HUES64 (cell line): Measurements from ENCODE around the gene TNP1. TPM values are rescaled to one million over a fixed set of nuclear protein-coding genes. Genes with fewer than 3 reads are reported as not detected.

Experiments used
- H3K27ac ChIP-seq: 2 replicates; pipeline ENCODE4 v1.7.0; 2013; ENCODE audit warnings: low read depth, low read length, inconsistent platforms
- H3K27me3 ChIP-seq: 2 replicates; pipeline ENCODE4 v1.6.1; 2013; ENCODE audit warnings: mild to moderate bottlenecking, low read length; ENCODE audit not compliant: insufficient read depth
- H3K36me3 ChIP-seq: 2 replicates; pipeline ENCODE4 v1.6.1; 2013; ENCODE audit warnings: mild to moderate bottlenecking, low read length; ENCODE audit not compliant: insufficient read depth
- H3K4me1 ChIP-seq: 2 replicates; pipeline ENCODE4 v1.6.1; 2013; ENCODE audit warnings: mild to moderate bottlenecking, low read length, moderate library complexity; ENCODE audit not compliant: insufficient read depth
- H3K4me3 ChIP-seq: 2 replicates; pipeline ENCODE4 v1.5.1; 2013; ENCODE audit warnings: mild to moderate bottlenecking, low read length, moderate library complexity
- H3K9ac ChIP-seq: 2 replicates; pipeline ENCODE4 v1.6.1; 2013; ENCODE audit warnings: mild to moderate bottlenecking, low read depth, low read length
- H3K9me3 ChIP-seq: 2 replicates; pipeline ENCODE4 v1.6.1; 2013; ENCODE audit warnings: low read depth, low read length; ENCODE audit not compliant: insufficient read depth
- WGBS: fragments of 150-250, 120-280 bp; methylation state at CpG from one replicate; pipeline ENCODE4 v1.1.7; 2013; ENCODE audit warnings: missing lambda C conversion rate; 5-methylcytosine and 5-hydroxymethylcytosine counted together
- polyA plus RNA-seq, 2 experiments: library from polyadenylated mRNA; stranded (reverse); fragments of 50-300 nt; gene quantifications; one replicate each; pipeline ENCODE4 v1.2.3, GENCODE V29; 2013

The TNP1 gene, protein sequence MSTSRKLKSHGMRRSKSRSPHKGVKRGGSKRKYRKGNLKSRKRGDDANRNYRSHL
- not detected for polyA plus RNA-seq (2013, experiment 1 of 2)
- polyA plus RNA-seq (2013, experiment 2 of 2): not detected

DNA sequence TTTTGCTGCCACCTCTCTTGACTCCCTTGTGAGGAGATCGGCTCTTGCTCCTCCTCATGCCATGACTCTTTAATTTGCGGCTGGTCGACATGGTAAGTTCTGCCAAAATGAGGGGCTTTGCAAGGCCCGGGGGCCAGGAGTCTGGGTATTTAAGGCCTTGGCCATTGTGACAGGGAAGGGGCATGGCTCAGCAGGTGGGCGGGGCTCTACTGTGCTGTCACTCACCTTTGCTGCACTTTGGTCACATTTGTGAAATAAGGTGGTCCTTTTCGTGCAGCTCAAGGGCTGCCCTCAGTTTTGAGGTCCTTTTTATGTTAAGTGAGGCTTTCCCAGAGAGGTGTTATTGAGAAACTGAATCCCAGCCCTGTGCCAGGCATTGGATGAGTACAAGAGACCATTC lies at the start of gene TNP1:
TSS of gene TNP1 (minus strand) at position 121 of the 400 bp plus-strand sequence. CDS start at position 91, 30 bp downstream.
- no peak within 1 kb of the TSS for H3K4me3 ChIP-seq
- no peak within 1 kb of the TSS for H3K9ac ChIP-seq
- WGBS: 91% methylated on average over 6 of the region's 6 CpGs
- no peaks in the 10 kb centered on the region for H3K9me3 ChIP-seq
- peaks cover 12% of the 10 kb centered on the region for H3K4me1 ChIP-seq
- H3K27ac ChIP-seq: no peak within 1 kb of the TSS
- H3K27me3 ChIP-seq: no peaks in the 10 kb centered on the region
- no peaks in the 10 kb centered on the region for H3K36me3 ChIP-seq

DNA sequence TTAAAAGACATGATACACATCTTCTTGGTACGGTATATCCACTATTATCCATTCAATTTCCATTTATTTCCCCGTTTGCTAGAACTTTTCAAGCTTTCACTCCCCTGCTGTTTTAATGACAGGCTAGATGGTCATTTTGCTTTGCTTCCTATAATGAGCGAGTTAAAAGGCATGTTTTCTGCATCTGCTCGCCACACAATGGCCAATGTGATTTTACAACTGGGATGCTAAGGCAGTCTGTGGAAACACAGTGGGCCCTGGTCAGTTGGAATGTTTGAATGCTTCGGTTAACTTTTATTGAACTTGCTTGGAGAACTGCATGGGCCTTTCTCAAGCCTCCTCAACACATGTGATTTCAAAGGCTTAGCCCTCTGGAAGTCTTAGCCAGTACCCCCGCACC lies 48.4 kb upstream of the TNP1 start:
- WGBS: 81% methylated on average over 6 of the region's 6 CpGs
- no peak overlapping the region for H3K4me3 ChIP-seq
- H3K36me3 ChIP-seq: no peaks in the 10 kb centered on the region
- H3K4me1 ChIP-seq: no peaks in the 10 kb centered on the region
- H3K27me3 ChIP-seq: no peaks in the 10 kb centered on the region
- H3K27ac ChIP-seq: no peak overlapping the region
- H3K9ac ChIP-seq: no peak overlapping the region
- H3K9me3 ChIP-seq: peaks cover 7% of the 10 kb centered on the region

DNA sequence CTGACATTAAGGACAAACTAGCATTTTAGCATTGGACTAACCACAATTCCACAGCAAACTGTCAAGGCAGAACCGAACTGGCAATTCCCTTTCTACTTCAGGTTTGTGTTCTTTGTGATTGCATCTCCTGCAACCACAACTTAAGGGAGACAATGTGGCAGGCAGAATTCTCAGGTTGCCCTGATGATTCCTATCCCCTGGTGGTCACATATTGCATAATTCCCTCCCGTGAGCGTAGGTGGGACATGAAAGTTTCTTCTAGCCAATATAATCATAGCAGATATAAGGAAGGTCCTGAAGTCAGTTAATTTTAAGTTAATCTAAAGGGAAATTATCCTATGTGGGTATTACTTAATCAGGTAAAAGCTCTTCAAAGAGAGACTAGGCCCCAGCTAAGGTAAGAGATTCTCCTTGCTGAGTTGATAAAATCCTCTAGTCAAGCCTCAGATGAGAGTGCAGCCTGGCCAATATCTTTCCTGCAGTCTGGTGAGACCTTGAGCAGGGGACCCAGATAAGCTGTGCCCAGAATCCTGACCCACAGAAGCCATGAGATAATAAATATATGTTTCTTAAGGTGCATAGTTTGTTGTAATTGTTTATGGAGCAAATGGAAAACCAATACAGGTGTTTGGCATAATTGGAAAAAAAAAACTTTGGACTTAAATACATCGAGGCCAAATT lies 45.9 kb upstream of the TNP1 start:
- H3K9ac ChIP-seq: no peak overlapping the region
- H3K9me3 ChIP-seq: peaks cover 16% of the 10 kb centered on the region
- no peak overlapping the region for H3K4me3 ChIP-seq
- no peak overlapping the region for H3K27ac ChIP-seq
- H3K4me1 ChIP-seq: no peaks in the 10 kb centered on the region
- H3K36me3 ChIP-seq: no peaks in the 10 kb centered on the region
- H3K27me3 ChIP-seq: no peaks in the 10 kb centered on the region
- 87% methylated on average over 4 of the region's 4 CpGs for WGBS

DNA sequence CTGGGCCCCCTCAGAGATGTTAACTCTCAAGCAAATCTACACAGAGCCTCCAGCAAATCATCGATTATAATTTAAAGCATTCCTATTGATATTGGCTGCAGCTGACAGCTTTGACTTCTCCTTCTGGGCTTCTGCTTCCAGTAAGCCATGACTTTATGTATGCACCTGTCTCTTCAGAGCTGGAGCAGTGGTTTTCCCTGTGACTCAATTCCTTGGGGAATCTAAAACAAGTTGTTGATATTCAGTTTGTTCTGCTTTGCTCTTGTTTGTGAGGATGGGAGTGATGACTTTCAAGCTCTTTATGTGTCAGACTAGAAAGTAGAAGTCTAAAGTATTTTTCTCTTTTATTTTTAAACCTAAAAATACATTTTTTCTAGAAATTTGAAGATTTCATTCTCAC lies 45.1 kb upstream of the TNP1 start:
- H3K4me3 ChIP-seq: no peak overlapping the region
- no peaks in the 10 kb centered on the region for H3K36me3 ChIP-seq
- H3K27ac ChIP-seq: no peak overlapping the region
- H3K4me1 ChIP-seq: no peaks in the 10 kb centered on the region
- WGBS: 98% methylated on average over 1 of the region's 1 CpG
- peaks cover 16% of the 10 kb centered on the region for H3K9me3 ChIP-seq
- H3K27me3 ChIP-seq: no peaks in the 10 kb centered on the region
- no peak overlapping the region for H3K9ac ChIP-seq

DNA sequence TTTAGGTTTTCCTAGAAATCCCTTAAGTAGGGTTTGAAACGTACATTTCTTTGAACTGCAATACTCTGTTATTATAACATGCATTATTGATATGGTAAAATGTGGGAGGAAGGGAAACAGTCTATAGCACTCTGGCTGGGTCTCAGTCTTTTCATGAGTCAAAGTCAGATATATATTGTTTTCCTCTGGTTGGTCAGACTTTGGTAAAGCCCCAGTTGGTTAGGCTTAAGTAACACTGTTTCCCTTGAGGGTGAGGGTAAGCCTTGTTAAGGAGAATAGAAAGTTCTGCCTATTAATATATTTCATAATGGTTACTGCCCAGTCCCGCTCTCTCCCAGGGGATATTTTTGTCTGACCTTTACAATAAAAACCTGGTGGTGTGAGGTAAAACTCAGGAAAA lies 44.7 kb upstream of the TNP1 start:
- WGBS: 88% methylated on average over 1 of the region's 2 CpGs
- no peaks in the 10 kb centered on the region for H3K36me3 ChIP-seq
- H3K27me3 ChIP-seq: no peaks in the 10 kb centered on the region
- H3K27ac ChIP-seq: no peak overlapping the region
- H3K4me1 ChIP-seq: no peaks in the 10 kb centered on the region
- no peak overlapping the region for H3K4me3 ChIP-seq
- no peak overlapping the region for H3K9ac ChIP-seq
- peaks cover 16% of the 10 kb centered on the region for H3K9me3 ChIP-seq

DNA sequence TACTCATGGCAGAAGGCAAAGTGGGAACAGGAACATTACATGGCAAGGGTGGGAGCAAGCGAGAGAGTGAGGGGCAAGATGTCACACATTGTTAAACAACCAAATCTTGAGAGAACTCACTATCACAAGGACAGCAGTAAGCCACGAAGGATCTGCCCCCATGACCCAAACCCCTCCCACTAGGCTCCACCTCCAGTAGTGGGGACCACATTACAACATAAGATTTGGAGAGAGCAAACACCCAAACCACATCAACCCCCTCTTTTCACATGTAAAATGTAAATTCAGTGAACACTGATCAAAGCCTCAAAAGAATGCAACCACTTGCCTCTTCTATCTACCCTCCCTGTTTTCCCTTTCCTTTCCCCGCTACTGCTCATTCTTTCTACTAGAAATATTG lies 43.6 kb upstream of the TNP1 start:
- 0 out of 2 replicates have a peak, but pooled peaks cover 2% of the 10 kb centered on the region for H3K4me1 ChIP-seq
- 81% methylated on average over 3 of the region's 3 CpGs for WGBS
- no peak overlapping the region for H3K9ac ChIP-seq
- H3K9me3 ChIP-seq: peaks cover 16% of the 10 kb centered on the region
- H3K36me3 ChIP-seq: no peaks in the 10 kb centered on the region
- no peak overlapping the region for H3K27ac ChIP-seq
- H3K27me3 ChIP-seq: no peaks in the 10 kb centered on the region
- no peak overlapping the region for H3K4me3 ChIP-seq

DNA sequence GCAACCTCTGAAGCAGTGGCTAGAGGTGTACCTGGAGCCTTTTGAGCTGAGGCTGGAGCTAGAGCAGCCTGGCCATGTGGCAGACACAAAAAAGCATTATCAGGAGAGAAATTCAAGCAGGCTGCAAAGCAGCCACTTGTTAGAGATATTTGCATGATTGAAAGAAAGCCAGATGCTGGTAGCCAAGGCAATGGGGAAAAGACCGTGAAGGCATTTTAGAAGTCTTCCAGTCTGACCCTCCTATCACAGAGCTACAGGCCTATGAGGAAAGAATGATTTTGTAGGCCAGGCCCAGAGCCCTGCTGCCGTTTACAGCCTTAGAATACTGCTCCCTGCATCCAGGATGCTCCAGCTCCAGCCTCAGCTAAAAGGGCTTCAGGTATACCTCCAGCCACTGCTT lies 41.4 kb upstream of the TNP1 start:
- no peak overlapping the region for H3K9ac ChIP-seq
- H3K4me1 ChIP-seq: 0 out of 2 replicates have a peak, but pooled peaks cover 4% of the 10 kb centered on the region
- H3K27me3 ChIP-seq: no peaks in the 10 kb centered on the region
- H3K9me3 ChIP-seq: peaks cover 16% of the 10 kb centered on the region
- WGBS: 95% methylated on average over 2 of the region's 2 CpGs
- H3K27ac ChIP-seq: no peak overlapping the region
- no peaks in the 10 kb centered on the region for H3K36me3 ChIP-seq
- H3K4me3 ChIP-seq: no peak overlapping the region

DNA sequence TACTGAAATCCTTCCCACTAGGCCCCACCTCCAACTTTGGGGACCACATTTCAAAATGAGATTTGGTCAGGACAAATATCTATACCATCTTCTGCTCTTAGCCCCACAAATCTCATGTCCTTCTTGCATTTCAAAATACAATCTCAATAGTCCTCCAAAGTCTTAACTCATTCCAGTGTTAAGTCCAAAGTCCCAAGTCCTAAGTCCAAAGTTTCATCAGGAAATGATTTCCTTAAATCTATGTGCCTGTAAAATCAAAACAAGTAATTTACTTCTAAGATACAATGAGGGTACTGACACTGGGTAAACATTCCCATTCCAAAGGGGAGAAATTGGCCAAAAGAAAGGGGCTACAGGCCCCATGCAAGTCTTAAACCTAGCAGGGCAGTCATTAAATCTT lies 40.5 kb upstream of the TNP1 start:
- Histone ChIP-seq H3K9me3 (peaks cover 16% of the 10 kb centered on the region), H3K27ac (no peak overlapping the region), H3K4me3 (no peak overlapping the region), H3K27me3 (no peaks in the 10 kb centered on the region), H3K9ac (no peak overlapping the region), H3K4me1 (0 out of 2 replicates have a peak, but pooled peaks cover 4% of the 10 kb centered on the region), H3K36me3 (no peaks in the 10 kb centered on the region)

DNA sequence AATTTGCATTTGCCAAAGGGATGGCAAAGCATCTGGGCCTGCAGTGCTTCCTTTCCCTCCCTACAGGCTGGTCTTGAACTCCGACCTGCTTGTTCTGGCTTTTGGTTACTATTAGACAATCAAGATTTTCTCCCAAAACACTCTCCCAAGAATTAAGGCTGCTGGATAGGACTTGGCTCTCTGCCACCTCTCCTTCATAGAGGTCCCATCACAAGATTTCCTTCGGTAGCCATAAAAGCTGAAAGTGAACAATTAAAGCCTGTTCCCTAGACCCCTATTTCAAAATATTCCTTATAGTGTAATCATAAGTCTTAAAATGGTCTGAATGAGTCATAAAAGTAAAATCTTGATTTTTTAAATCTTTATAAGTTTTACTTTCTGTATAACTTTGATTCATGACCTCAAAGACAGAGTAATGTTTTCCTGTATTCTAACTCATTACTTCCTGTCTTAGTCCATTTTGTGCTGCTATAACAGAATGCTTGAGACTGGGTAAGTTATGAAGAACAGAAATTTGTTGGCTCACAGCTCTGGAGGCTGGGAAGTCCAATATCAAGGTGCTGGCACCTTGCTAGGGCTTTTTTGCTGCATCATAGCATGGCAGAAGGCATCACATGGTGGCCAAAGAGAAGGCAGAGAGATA lies 37.8 kb upstream of the TNP1 start:
- Histone ChIP-seq H3K4me3 (no peak overlapping the region), H3K9me3 (0 out of 2 replicates have a peak, but pooled peaks cover 4% of the 10 kb centered on the region), H3K4me1 (0 out of 2 replicates have a peak, but pooled peaks cover 4% of the 10 kb centered on the region), H3K27ac (no peak overlapping the region), H3K9ac (no peak overlapping the region), H3K36me3 (no peaks in the 10 kb centered on the region), H3K27me3 (no peaks in the 10 kb centered on the region)
- 96% methylated on average over 2 of the region's 2 CpGs for WGBS

DNA sequence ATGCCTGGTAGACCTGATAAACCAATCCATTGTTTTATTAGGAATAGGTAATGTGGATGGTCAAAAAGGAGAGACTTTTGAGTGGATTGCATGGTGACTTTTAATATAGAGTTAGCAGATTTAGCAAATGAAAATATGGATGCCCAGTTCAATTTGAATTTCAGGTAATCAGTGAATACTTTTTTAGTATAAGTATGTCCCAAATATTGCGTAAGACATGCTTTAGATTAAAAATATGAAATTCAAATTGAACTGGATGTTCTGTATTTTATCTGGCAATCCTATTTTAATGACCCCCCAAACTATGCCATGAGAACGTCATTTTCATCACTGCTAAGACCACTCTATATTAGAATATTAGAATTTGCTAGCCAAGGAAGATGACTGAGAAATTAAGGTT lies 30.3 kb upstream of the TNP1 start:
- Histone ChIP-seq H3K4me3 (no peak overlapping the region), H3K27ac (no peak overlapping the region), H3K4me1 (0 out of 2 replicates have a peak, but pooled peaks cover 7% of the 10 kb centered on the region), H3K9ac (no peak overlapping the region), H3K27me3 (no peaks in the 10 kb centered on the region), H3K9me3 (0 out of 2 replicates have a peak, but pooled peaks cover 2% of the 10 kb centered on the region), H3K36me3 (no peaks in the 10 kb centered on the region)
- WGBS: 100% methylated on average over 1 of the region's 2 CpGs

DNA sequence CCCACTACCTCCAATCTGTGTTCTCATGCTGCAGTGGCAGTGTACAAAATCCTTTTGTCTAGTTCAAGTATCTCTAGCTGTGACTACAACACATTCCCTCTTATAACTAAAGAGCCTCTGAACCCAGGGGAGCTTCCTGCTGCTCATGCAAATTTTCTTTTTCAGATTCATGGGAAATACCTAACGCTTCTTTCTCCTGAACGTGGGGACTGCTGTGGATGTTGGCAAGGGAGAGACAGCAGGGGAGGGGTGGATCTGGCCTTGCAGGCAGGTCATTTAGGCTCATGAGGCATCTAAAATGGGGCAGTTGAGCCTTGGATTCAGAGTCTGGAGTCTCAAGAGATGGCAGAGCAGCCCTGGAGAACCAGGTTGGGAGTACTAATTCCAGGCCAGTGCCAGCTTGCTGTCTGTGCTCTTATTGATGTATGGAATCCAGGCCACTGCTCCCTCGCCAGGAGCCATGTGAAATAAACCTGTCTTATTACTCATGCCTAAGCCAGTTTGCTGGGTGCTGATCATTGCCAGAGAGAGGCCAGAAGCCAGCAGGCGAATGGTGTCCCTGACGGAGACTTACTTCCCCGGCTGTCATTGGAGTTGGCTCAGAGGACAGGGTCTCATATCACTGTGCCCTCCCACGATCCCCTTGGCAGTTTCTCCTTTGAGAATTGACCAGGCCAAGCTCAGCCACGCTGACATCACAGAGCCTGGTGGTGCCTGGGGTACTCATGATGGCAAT lies 29.2 kb upstream of the TNP1 start:
- H3K9me3 ChIP-seq: 0 out of 2 replicates have a peak, but pooled peaks cover 2% of the 10 kb centered on the region

More for the DNA sequence above, 29.2 kb upstream of the TNP1 start:
- Histone ChIP-seq H3K36me3 (no peaks in the 10 kb centered on the region), H3K9ac (no peak overlapping the region), H3K27ac (no peak overlapping the region), H3K4me1 (0 out of 2 replicates have a peak, but pooled peaks cover 7% of the 10 kb centered on the region), H3K4me3 (no peak overlapping the region), H3K27me3 (no peaks in the 10 kb centered on the region)
- WGBS: 73% methylated on average over 8 of the region's 8 CpGs
